ENCODE data around the gene UVRAG.
"Not testable (repeated sequence)": the region's sequence is repeated elsewhere in the genome, so short reads cannot be mapped to it uniquely, and the experiment has no call there.

The UVRAG gene

DNA sequence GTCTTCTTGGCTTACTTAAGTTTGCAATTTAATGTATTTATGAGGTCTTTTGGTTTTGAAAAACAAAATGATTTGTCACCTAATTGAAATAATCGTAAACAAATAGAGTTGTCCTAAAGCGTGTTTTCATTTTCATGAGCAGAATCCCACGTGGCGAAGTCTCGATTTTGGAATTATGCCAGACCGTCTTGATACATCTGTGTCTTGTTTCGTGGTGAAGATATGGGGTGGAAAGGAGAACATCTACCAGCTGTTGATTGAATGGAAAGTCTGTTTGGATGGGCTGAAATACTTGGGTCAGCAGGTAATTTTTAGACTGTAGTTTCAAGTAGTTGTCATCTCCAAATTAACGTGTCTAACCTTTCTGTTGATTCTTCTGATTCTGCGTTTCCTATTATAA lies 64.7 kb downstream of the UVRAG start:
- DNase-seq (ENCODE audit: low read depth) = no peak

DNA sequence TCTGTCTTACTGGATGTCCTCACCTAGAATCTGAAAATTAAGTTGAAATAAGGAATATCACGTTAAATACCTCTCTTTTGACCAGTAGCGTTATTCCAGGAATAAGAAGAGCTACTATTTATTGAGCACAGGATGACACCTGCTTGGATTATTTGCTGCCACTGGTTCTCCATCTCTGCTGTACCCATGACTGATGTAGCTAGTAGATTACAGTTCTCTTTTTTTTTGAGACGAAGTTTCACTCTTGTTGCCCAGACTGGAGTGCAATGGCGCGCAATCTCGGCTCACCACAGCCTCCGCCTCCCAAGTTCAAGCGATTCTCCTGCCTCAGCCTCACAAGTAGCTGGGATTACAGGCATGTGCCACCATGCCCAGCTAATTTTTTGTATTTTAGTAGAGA lies 65.3 kb downstream of the UVRAG start:
- not testable (repeated sequence) for DNase-seq (ENCODE audit: low read depth)

GRCh38 chr11:75884321-75884720 lies 69.3 kb downstream of the UVRAG start:
- no peak for DNase-seq (ENCODE audit: low read depth)

GRCh38 chr11:75888416-75888815 lies 73.4 kb downstream of the UVRAG start:
- no peak for DNase-seq (ENCODE audit: low read depth)

DNA sequence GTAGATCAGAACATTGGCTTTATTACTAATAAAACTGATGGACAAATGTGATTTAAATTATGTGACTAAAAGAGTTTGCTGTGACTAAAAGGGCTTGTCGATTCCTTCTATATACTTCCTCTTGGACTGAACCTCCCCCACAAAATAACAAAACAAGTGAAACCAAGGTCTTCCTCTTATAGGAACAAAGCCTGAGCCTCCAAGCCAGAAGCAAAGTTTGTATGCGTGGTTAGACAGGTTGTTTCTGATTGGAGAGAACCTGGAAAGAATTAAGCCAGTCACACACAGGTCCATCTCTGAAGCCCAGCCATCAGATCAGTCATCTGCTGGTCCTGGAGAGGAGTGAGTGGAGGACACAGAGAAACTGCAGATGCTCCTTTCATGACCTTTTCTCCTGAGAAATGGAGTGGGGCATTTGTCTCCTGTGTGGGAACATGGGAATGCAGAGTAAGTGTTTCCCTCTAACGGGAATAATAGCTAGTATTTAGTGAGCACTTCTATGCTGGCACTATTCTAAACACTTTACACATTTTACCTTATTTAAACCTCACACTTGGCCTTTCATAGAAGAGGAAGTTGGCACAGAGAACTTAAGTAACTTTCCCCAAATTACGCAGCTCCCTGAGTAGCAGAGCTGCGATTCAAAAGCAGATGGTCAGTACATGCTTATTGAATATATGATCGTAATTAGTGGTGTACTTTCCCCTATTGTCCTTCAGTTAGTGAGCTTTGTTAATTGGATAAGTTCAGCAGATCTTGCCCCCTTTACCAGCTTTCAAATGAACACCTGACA lies 77.1 kb downstream of the UVRAG start:
- DNase-seq (ENCODE audit: low read depth) = no peak

DNA sequence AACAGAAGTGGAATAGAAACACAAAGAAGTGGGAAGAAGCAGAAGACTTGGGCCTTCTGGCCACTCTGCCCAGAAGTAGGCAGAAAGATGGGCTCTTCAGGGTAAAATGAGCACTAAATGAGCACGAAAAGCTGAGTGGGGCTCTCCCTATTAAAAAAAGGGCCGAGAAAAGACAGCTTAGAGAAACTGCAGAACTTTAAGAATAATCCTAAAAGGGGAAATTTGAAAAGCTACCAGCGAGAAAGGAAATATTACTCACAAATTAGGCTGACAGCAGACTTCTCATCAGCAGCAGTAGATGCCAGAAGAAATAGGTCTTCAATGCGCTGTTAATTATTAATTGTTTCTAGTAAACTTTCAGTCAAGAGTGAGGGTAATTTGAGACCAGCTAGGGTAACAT lies 78.2 kb downstream of the UVRAG start:
- no peak for DNase-seq (ENCODE audit: low read depth)

DNA sequence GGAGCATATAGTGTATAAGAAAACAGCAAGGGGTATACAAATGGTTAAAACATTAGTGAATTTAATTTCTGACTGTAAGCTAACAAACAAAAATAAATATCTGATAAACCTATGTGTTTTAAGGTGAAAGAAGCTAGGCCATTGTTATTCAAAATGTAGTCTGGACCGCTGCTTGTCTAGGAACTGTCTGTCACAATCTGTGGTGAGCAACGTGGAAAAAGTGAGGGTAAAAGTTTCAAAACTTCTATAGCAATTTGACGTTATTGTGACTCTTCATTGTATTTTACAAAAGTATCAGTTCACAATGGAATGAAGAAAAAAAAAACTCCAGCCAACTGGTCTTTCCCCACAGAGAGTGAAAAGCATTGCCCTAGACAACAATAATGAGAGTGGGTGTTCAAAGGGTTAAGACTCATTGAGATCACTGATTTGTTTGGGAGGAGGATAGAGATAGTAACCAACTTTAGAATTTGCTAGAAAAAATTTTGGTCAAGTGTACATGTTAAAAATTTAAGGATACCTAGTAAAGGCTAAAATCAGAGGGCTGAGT lies 79.1 kb downstream of the UVRAG start:
- no peak for DNase-seq (ENCODE audit: low read depth)

DNA sequence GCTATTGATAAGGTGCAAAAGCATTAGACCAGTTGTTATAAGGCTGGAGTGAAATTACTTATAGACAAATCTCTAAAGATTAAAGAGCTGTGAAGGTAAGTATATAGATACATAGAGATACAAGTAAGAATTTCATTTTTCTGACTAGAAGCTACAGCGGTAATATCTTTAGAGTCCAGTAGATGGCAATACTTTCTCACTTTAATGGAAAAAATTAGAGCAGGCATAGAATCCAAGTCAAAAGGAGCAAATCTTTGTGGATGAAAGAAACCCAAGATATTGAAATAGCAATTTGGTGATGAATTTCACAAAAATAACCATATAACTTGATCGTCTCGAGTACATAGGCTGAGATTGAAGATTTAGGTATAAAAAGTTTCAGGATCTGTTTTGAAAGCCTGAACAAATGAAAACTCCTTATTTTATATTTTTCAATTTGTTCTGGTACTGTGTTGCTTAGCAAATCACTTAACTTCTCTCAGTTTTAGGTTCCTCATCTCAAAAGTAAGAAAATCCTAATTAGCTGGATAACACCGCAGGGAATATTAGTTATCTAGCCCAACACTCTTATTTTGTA lies 81.9 kb downstream of the UVRAG start:
- DNase-seq (ENCODE audit: low read depth) = no peak

- DNase-seq (ENCODE audit: low read depth) = no peak
These were observed 83.9 kb downstream of the UVRAG start for GRCh38 chr11:75898871-75899270.

- no peak for DNase-seq (ENCODE audit: low read depth)
These were observed 84.8 kb downstream of the UVRAG start for GRCh38 chr11:75899806-75900205.

DNA sequence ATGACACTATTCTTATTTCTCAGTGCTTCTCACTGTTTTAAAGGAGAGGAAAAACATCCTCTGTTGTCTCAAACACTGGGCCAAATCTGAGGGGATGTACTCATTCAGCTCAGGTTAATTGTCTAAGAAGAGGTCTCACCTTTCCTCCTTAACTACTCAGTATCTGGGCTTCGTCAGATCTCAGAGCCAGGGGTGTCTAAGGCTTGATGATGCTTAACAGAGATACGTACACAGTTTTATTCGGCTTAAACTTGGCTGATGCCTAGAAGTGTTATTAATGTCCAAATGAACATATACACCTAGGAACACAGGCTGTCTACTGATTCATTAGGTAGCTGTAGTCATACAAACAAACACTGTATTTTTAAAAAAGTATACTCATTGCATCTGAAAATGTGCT lies 85.8 kb downstream of the UVRAG start:
- no peak for DNase-seq (ENCODE audit: low read depth)

- DNase-seq (ENCODE audit: low read depth) = no peak
These were observed 87.6 kb downstream of the UVRAG start for GRCh38 chr11:75902631-75903030.

- DNase-seq (ENCODE audit: low read depth) = no peak
These were observed 88.3 kb downstream of the UVRAG start for GRCh38 chr11:75903276-75903675.

- no peak for DNase-seq (ENCODE audit: low read depth)
These were observed 90.4 kb downstream of the UVRAG start for GRCh38 chr11:75905434-75905833.

- DNase-seq (ENCODE audit: low read depth) = no peak
These were observed 93.0 kb downstream of the UVRAG start for GRCh38 chr11:75907906-75908527.

- DNase-seq (ENCODE audit: low read depth) = no peak
These were observed 95.6 kb downstream of the UVRAG start for GRCh38 chr11:75910426-75911145.

DNA sequence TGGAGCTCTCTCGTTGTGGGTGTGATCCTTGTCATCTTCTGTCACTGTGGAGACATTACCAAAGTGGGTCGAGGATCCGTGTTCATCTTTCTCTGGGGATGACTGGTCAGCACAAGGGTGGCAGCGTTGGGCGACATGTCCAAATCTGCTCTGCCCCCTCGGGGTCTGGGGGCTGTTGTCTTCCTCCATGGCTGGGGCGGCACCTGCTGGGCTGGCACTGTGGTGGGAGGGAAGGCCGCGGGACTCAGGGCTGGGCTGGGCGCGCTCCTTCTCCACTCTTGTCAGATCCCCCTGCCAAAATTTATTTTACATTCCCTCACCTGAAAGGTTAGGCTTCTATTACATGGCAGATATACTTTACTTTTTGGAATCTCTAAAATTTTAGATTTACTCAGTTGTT lies 96.4 kb downstream of the UVRAG start:
- no peak for DNase-seq (ENCODE audit: low read depth)

- no peak for DNase-seq (ENCODE audit: low read depth)
These were observed 99.0 kb downstream of the UVRAG start for GRCh38 chr11:75913984-75914383.

GRCh38 chr11:75916882-75917281 lies 101.9 kb downstream of the UVRAG start:
- no peak for DNase-seq (ENCODE audit: low read depth)

DNA sequence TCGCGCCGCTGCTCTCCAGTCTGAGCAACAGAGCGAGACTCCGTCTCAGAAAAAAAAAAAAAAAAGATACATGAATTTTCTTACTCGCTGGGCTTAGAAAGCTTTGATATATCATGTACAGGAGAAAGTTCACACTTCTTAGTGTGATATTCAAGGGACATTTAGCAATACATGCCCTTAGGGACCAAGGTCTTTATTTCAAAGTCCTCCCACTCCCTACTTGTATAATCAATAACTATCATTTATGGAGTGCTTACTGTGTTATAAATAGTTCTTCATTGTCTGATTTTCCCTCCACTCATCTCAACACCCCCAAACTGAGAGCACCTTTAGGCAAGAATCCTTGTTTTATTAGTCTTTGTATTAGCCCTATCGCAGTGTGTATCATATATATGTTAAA lies 103.3 kb downstream of the UVRAG start:
- DNase-seq (ENCODE audit: low read depth) = no peak

DNA sequence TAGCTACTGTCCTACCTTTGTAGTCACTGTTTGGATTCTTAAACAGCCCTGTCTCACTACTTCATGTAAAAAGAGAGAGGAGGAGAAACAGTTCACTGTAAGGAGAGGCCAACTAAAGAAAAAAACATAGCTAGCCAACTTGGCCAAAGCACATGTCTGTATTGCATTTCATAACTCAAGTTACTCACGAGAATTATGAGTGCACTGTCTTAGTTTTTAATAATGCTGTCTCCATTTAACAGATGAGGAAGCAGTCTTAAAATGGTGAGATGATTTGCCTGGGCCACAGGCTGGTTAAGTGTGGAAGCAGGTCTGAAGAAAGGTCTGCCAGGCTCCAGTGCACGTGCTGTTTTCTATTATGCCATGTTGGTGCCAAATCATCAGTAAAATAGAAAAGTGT lies 104.5 kb downstream of the UVRAG start:
- DNase-seq (ENCODE audit: low read depth) = no peak

GRCh38 chr11:75920848-75921247 lies 105.8 kb downstream of the UVRAG start:
- DNase-seq (ENCODE audit: low read depth) = no peak

DNA sequence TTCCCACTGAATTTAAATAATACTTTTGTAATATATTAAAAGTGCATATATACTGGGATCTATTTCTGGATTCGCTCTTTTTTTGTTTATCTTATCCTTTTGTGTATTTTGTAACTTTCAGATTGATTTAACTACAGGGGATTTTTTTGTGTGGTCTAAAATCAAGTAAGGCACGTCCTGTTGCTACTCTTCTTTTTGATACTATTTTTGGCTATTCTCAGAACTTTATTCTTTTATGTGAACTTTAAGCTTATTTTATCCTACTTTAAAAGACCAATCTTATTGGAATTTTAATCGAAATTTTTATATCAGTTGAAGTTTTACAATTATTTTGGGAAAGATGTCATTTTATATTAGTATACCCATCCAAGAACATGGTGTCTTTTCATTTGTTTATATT lies 106.8 kb downstream of the UVRAG start:
- no peak for DNase-seq (ENCODE audit: low read depth)
